Gastrocnemius medialis (tissue), 4 donors: ENCODE data around the gene ELOVL2.

Experiments
- POLR2A ChIP-seq, 2 donors: fragments of 450-650 bp; IDR thresholded peaks; one replicate each; pipeline ENCODE4 v1.6.1; 2017; ENCODE audit warnings: antibody characterized with exemption in 2 of 2, mild to moderate bottlenecking in 2 of 2, moderate library complexity in 2 of 2
- TF ChIP-seq, protein P1 (sequence below), 5 experiments: fragments of 450-650 bp in 3 of 5; fragments of 200-600 bp in 2 of 5; sonication (generic) in 2 of 5; IDR thresholded peaks in 4 of 5; conservative IDR thresholded peaks in 1 of 5; 1 replicate in 4 of 5; 2 replicates in 1 of 5; pipeline ENCODE4 v1.5.1; 2016 to 2019; ENCODE audit warnings: antibody characterized with exemption in 5 of 5, mild to moderate bottlenecking in 3 of 5, moderate library complexity in 3 of 5

DNA sequence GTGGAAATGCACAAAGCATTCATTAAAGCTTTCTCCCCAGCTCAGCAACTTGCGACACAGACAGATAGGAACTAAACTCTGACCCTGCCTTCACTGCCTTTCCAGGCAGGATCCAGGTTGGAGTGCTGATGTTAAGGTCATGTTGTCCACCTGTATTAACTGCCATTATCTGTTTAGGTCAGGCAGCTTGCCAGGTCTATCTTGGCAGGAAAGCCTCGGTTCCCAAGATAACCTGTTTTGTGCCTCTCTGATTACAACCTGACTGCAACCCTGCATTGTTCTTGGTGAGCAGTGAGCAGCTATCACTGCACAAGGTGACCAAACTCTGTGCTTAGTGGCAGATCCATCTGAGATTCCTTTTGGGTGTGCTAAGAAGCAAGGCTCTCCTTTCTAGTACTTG is 23.2 kb upstream of the ELOVL2 start:
- TF ChIP-seq, protein P1, sequence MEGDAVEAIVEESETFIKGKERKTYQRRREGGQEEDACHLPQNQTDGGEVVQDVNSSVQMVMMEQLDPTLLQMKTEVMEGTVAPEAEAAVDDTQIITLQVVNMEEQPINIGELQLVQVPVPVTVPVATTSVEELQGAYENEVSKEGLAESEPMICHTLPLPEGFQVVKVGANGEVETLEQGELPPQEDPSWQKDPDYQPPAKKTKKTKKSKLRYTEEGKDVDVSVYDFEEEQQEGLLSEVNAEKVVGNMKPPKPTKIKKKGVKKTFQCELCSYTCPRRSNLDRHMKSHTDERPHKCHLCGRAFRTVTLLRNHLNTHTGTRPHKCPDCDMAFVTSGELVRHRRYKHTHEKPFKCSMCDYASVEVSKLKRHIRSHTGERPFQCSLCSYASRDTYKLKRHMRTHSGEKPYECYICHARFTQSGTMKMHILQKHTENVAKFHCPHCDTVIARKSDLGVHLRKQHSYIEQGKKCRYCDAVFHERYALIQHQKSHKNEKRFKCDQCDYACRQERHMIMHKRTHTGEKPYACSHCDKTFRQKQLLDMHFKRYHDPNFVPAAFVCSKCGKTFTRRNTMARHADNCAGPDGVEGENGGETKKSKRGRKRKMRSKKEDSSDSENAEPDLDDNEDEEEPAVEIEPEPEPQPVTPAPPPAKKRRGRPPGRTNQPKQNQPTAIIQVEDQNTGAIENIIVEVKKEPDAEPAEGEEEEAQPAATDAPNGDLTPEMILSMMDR (IDR thresholded peaks at IDR 0.05 in 4 of 5, conservative IDR thresholded peaks at IDR 0.05 in 1 of 5), result no peak
- no peak for TF ChIP-seq POLR2A (IDR thresholded peaks at IDR 0.05)
